Measurements from ENCODE around the gene CALU. TPM values are rescaled to one million over a fixed set of nuclear protein-coding genes. Genes with fewer than 3 reads are reported as not detected.

The CALU gene
- total and polyA plus RNA-seq, 2 donors (not counting 1 experiment from before 2014, with no cell fraction given), result 5.1 to 11.2 TPM

DNA sequence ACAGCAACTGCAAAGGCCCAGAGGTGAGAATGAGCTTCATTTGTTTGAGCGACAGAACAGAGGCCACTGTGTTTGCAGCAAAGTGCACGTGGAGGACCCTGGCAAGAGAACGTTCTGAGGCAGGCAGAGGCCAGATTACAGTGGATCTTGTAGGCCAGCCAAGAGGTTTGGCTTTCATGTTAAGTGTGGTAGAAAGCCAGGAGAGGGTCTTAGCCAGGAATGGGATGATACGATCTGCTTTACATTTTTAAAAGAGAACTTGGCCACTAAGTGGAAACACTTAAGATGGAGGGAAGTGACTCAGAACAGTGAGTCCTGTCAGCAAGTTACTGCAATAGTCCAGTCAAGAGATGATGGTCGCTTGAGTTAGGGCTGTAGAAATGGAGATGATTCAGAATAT, 57.2 kb downstream of the CALU start:
- intact Hi-C loops (cut with micrococcal nuclease), result no loop called here
- POLR2A ChIA-PET, result interaction anchor here (0.6 kb wide), 1 partner anchor 30 kb away, joined by 7 read pairs; no protein-coding TSS in a partner anchor

DNA sequence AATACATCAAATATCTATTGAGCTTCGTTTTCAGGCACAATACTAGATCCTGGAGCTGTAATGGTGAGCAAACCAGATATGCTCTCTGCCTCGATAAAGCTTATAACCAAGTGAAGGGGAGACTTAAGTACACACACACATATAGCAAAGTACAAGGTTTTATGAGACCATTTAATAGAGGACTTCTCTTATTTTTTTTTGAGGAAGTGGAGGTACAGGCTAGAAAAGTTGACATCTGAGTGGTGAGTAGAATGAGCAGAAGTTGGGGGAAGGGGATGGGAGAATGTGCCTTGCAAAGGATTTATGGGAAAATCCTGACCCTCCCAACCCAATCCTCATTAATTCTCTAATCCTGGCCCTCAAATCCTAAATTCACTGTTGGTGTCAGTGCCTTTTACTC, 60.3 kb downstream of the CALU start:
- CTCF ChIA-PET, result no interaction called here
- POLR2A ChIA-PET, result no interaction called here

More for the DNA sequence above, 57.2 kb downstream of the CALU start:
- Mint-ChIP-seq H3K4me3 (no peak overlapping the region), H3K4me1 (peaks cover 2% of the 10 kb centered on the region), H3K27ac (no peak overlapping the region), H3K27me3 (no peaks in the 10 kb centered on the region), H3K9me3 (ENCODE audit: insufficient read depth) (no peaks in the 10 kb centered on the region)
- no peak overlapping the region for H2AFZ ChIP-seq (ENCODE audit: insufficient read depth, low read depth, low read length, poor library complexity, severe bottlenecking)
- ATAC-seq (ENCODE audit: low read depth) (no peak), DNase-seq (no peak)
- no peak overlapping the region for H3K4me3 ChIP-seq (ENCODE audit: control extremely low read depth in 1 of 5, extremely low read depth in 1 of 5, insufficient read depth in 1 of 5, low read depth in 2 of 5, low read length in 4 of 5)
- H3K36me3 ChIP-seq (replicated peaks in 1 of 2; ENCODE audit: control extremely low read depth in 1 of 2, control insufficient read depth in 1 of 2, extremely low read depth in 1 of 2, insufficient read depth in 2 of 2, low read length in 1 of 2), result no peaks in the 10 kb centered on the region
- no peak overlapping the region for H3K9ac ChIP-seq (ENCODE audit: low read length)
- H4K20me1 ChIP-seq (ENCODE audit: control insufficient read depth, insufficient read depth, low read length, poor library complexity, severe bottlenecking), result no peaks in the 10 kb centered on the region
- H3K27me3 ChIP-seq (replicated peaks in 1 of 4; ENCODE audit: control extremely low read depth in 1 of 4, control insufficient read depth in 3 of 4, insufficient read depth in 4 of 4, low read length in 3 of 4), result no peaks in the 10 kb centered on the region
- H3K27ac ChIP-seq (ENCODE audit: low read length in 2 of 2), result no peak overlapping the region
- H3K79me2 ChIP-seq (ENCODE audit: control insufficient read depth, insufficient read depth, low read length), result no peaks in the 10 kb centered on the region
- TF ChIP-seq, protein P1, sequence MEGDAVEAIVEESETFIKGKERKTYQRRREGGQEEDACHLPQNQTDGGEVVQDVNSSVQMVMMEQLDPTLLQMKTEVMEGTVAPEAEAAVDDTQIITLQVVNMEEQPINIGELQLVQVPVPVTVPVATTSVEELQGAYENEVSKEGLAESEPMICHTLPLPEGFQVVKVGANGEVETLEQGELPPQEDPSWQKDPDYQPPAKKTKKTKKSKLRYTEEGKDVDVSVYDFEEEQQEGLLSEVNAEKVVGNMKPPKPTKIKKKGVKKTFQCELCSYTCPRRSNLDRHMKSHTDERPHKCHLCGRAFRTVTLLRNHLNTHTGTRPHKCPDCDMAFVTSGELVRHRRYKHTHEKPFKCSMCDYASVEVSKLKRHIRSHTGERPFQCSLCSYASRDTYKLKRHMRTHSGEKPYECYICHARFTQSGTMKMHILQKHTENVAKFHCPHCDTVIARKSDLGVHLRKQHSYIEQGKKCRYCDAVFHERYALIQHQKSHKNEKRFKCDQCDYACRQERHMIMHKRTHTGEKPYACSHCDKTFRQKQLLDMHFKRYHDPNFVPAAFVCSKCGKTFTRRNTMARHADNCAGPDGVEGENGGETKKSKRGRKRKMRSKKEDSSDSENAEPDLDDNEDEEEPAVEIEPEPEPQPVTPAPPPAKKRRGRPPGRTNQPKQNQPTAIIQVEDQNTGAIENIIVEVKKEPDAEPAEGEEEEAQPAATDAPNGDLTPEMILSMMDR (IDR thresholded peaks at IDR 0.05), result no peak
- TF ChIP-seq EZH2 (IDR thresholded peaks at IDR 0.05; ENCODE audit: borderline replicate concordance, insufficient read depth, low read depth, low read length, poor library complexity, severe bottlenecking), result no peak
- 89% methylated on average over 4 of the region's 5 CpGs for WGBS (ENCODE audit: insufficient coverage)
- no peaks in the 10 kb centered on the region for H3K9me3 ChIP-seq (ENCODE audit: control extremely low read depth in 1 of 3, control insufficient read depth in 2 of 3, insufficient read depth in 1 of 3, low read length in 2 of 3)
- CTCF ChIA-PET, result interaction anchor here (0.9 kb wide), 1 partner anchor 87 kb away, joined by 3 read pairs; no protein-coding TSS in a partner anchor
- peaks cover 5 to 9% of the 10 kb centered on the region in 2 donors for H3K4me1 ChIP-seq (ENCODE audit: control insufficient read depth in 2 of 2, insufficient read depth in 2 of 2, low read length in 2 of 2)
- H3K4me2 ChIP-seq (replicated peaks; ENCODE audit: low read depth, low read length, poor library complexity, severe bottlenecking), result no peak overlapping the region

More for the DNA sequence above, 60.3 kb downstream of the CALU start:
- no peak for ATAC-seq (ENCODE audit: low read depth)
- Mint-ChIP-seq H3K4me1 (no peaks in the 10 kb centered on the region), H3K9me3 (ENCODE audit: insufficient read depth) (no peaks in the 10 kb centered on the region), H3K27me3 (no peaks in the 10 kb centered on the region), H3K4me3 (no peak overlapping the region), H3K27ac (no peak overlapping the region)
- no peak overlapping the region for H2AFZ ChIP-seq (ENCODE audit: insufficient read depth, low read depth, low read length, poor library complexity, severe bottlenecking)
- H3K4me1 ChIP-seq (ENCODE audit: control insufficient read depth in 2 of 2, insufficient read depth in 2 of 2, low read length in 2 of 2), result no peaks in the 10 kb centered on the region
- H3K27ac ChIP-seq (ENCODE audit: low read length in 2 of 2), result no peak overlapping the region
- no peak overlapping the region for H3K4me2 ChIP-seq (replicated peaks; ENCODE audit: low read depth, low read length, poor library complexity, severe bottlenecking)
- no peak overlapping the region for H3K4me3 ChIP-seq (ENCODE audit: control extremely low read depth in 1 of 5, extremely low read depth in 1 of 5, insufficient read depth in 1 of 5, low read depth in 2 of 5, low read length in 4 of 5)
- intact Hi-C loops (cut with micrococcal nuclease), result no loop called here
- TF ChIP-seq, protein P1 (IDR thresholded peaks at IDR 0.05), result no peak
- no peak for TF ChIP-seq EZH2 (IDR thresholded peaks at IDR 0.05; ENCODE audit: borderline replicate concordance, insufficient read depth, low read depth, low read length, poor library complexity, severe bottlenecking)
- H3K79me2 ChIP-seq (ENCODE audit: control insufficient read depth, insufficient read depth, low read length), result no peaks in the 10 kb centered on the region
- no peaks in the 10 kb centered on the region for H3K9me3 ChIP-seq (ENCODE audit: control extremely low read depth in 1 of 3, control insufficient read depth in 2 of 3, insufficient read depth in 1 of 3, low read length in 2 of 3)
- WGBS (ENCODE audit: insufficient coverage), result no CpG with 5 or more reads among the region's 2 CpGs
- no peak overlapping the region for H3K9ac ChIP-seq (ENCODE audit: low read length)
- DNase-seq, result no peak
- no peaks in the 10 kb centered on the region for H4K20me1 ChIP-seq (ENCODE audit: control insufficient read depth, insufficient read depth, low read length, poor library complexity, severe bottlenecking)
- no peaks in the 10 kb centered on the region for H3K27me3 ChIP-seq (replicated peaks in 1 of 4; ENCODE audit: control extremely low read depth in 1 of 4, control insufficient read depth in 3 of 4, insufficient read depth in 4 of 4, low read length in 3 of 4)
- H3K36me3 ChIP-seq (replicated peaks in 1 of 2; ENCODE audit: control extremely low read depth in 1 of 2, control insufficient read depth in 1 of 2, extremely low read depth in 1 of 2, insufficient read depth in 2 of 2, low read length in 1 of 2), result no peaks in the 10 kb centered on the region

All from B cell (primary cell).